Measurements from ENCODE around the gene CRYL1.

- TF ChIP-seq CTCF (IDR thresholded peaks at IDR 0.05): no peak
- TF ChIP-seq EP300 (IDR thresholded peaks at IDR 0.05): no peak
- no peak for TF ChIP-seq POLR2AphosphoS5 (IDR thresholded peaks at IDR 0.05)
- no peak for TF ChIP-seq POLR2A (IDR thresholded peaks at IDR 0.05)
Observed at GRCh38 chr13:20518660-20519100, 7.0 kb downstream of the CRYL1 start.
